ENCODE results near the gene EPN3. TPM values are rescaled to one million over a fixed set of nuclear protein-coding genes. Genes with fewer than 3 reads are reported as not detected.

The EPN3 gene
- 10 to 100 TPM; 18.3 to 79.8 TPM for total RNA-seq

DNA sequence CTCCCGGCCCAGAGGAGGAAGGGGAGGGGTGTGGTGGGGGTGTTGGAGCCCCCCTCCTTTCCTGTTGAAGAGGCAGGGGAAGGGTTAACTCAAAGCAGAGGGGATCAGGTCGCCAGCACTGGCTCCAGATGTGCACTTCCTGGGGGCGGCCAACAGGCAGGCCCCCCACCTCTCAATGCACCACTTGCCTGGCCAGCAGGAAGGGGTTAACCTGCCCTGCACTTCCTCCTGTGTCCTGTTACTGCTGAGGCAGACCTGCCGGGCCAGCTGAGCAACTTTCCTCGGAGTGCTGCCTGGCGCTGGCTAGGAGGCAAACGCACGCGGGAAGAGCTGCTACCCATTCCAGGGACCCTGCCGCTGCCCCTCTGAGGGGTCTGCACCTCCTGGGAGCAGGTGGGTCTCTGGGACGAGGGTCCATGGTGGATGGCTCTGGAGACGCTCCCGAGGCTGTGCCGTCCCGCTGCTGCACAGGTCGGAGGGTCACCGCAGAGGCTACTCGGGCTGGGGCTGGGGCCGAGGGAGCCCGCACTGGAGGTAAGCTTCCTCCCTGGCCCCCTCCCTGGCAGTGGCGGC is at the start of gene EPN3:
Gene EPN3 (plus strand): TSS at position 284 of the 573 bp plus-strand sequence. CDS start 3,822 bp downstream, outside the sequence.
- H3K36me3 ChIP-seq, result no peaks in the 10 kb centered on the region
- H3K9ac ChIP-seq (ENCODE audit: low read depth in 2 of 2, low read length in 2 of 2), result peak within 1 kb of the TSS; percentile 71 to 91
- intact Hi-C loops (cut with DNase I), result no loop called here
- no peaks in the 10 kb centered on the region for H3K4me1 ChIP-seq
- H3K27me3 ChIP-seq, result peaks cover 7% of the 10 kb centered on the region
- no peak for TF ChIP-seq CTCF (IDR thresholded peaks at IDR 0.05)
- H3K27ac ChIP-seq, result peak within 1 kb of the TSS; percentile 87
- DNase-seq, result peak; percentile 87
- peak within 1 kb of the TSS; percentile 44 for H3K4me3 ChIP-seq
- no peaks in the 10 kb centered on the region for H3K9me3 ChIP-seq

DNA sequence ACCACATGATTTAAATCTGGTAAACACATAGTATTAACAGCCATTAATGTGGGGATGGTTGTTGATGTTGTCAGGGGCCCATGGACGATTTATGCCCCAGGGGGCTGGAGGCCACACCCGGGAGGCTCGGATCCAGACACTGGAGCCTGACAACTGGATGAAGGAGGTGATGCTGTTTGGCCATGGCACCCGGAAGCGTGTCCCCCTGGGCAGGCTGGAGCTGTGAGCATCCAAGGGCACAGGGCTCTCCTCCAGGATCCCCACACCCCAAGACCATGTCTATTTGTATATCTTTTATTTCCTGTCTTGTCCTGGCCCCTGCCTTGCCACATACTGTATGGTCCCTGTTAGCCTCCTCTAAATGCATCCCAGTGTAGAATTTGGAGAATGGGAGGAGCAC is 49.3 kb upstream of the EPN3 start:
- no peak overlapping the region for H3K9ac ChIP-seq (ENCODE audit: low read depth in 2 of 2, low read length in 2 of 2)
- H3K36me3 ChIP-seq, result no peaks in the 10 kb centered on the region
- H3K4me3 ChIP-seq, result no peak overlapping the region
- no peak overlapping the region for H3K27ac ChIP-seq
- no peak for DNase-seq
- H3K27me3 ChIP-seq, result no peaks in the 10 kb centered on the region
- H3K9me3 ChIP-seq, result no peaks in the 10 kb centered on the region
- intact Hi-C loops (cut with DNase I), result loop anchor here (5.0 to 10.0 kb wide), 2 partner anchors 54 to 142 kb away; no protein-coding TSS in a partner anchor
- no peak for TF ChIP-seq CTCF (IDR thresholded peaks at IDR 0.05)
- H3K4me1 ChIP-seq, result peaks cover 7% of the 10 kb centered on the region

DNA sequence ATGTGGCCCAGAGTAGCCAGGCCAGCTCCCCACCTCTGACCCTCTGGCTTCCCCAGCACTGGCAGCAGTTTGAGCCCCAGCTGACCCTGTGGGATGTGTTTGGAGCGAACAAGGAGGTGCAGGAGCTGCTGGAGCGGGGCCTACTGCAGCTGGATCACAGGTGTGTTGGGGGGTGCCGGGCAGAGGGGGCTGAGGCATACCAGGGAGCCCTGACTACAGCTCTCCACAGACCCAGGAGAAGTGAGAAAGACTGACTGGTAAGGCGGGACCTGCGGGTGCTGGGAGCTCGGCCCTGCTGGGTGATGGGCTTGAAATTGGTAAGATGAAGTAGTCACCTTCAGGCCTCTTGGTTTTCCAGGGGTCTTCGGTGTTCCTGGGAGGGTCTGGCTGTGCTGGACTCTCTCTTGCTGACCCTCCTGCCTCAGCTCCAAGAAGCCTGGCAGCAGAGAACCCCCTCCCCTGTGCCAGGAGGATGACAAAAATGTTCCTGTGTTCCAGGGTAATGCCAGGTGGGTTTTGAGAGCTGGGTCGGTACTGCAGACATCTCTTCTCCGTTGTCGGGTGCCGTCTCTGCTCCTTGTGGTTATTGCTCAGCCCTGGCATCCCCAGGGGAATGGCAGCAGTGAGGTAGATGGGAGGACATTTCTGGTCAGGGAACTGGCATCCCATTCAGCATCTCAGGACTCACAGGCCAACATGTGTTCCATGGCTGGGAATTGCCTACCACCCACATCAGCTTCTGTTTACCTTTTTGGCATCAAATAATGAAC is 48.0 kb upstream of the EPN3 start:
- Histone ChIP-seq H3K27ac (no peak overlapping the region), H3K4me1 (peaks cover 6% of the 10 kb centered on the region), H3K36me3 (no peaks in the 10 kb centered on the region), H3K9ac (ENCODE audit: low read depth in 2 of 2, low read length in 2 of 2) (no peak overlapping the region), H3K27me3 (no peaks in the 10 kb centered on the region), H3K4me3 (no peak overlapping the region), H3K9me3 (no peaks in the 10 kb centered on the region)
- no peak for TF ChIP-seq CTCF (IDR thresholded peaks at IDR 0.05)
- DNase-seq, result no peak
- intact Hi-C loops (cut with DNase I), result loop anchor here (5.0 to 10.0 kb wide), 3 partner anchors 53 to 213 kb away; no protein-coding TSS in a partner anchor

DNA sequence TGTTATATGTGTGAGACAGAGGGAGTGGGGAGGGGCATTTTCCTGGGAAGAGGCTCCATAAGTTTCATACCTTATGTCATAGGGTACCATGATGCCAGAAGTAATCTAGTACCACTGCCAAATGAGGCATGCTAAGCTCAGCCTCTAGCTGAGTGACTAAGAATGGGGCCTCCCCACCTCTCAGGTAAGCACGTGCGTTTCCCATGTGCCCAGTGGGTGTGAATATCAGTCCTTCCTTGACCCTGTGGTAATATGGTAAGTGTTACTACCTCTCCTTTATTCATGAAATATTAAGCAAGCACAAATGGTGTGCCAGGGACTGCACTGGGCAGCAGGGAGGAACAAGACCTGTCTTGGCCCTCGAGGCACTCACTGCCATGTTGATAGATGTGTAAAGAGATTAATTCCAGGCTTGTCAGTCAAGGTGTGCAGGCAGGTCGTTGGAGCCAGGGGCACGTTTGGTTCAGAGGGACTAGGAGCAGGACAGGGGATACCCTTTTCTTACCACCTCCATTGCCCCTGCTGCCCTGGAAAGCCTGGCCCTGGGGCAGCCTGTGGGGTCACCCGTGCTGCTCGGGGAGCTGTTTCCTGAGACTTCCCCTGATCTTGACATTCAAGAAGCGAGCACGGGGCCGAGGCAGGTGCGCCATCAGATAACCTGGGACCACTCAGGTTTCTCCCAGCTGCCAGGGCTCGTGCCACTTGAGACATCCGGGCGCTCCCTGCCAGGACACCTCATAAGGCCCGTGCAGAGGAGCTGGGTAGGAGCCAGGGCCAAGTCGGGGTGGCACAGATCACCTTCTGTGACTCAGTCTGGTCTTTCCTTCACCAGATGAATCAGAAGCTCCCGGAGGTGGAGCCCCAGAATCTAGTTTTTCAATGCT is 45.1 kb upstream of the EPN3 start:
- no peak overlapping the region for H3K27ac ChIP-seq
- no peak overlapping the region for H3K9ac ChIP-seq (ENCODE audit: low read depth in 2 of 2, low read length in 2 of 2)
- H3K4me3 ChIP-seq, result no peak overlapping the region
- no peak for DNase-seq
- no peaks in the 10 kb centered on the region for H3K36me3 ChIP-seq
- H3K4me1 ChIP-seq, result no peaks in the 10 kb centered on the region
- H3K27me3 ChIP-seq, result no peaks in the 10 kb centered on the region
- intact Hi-C loops (cut with DNase I), result loop anchor here (5.0 to 10.0 kb wide), 2 partner anchors 137 to 210 kb away; no protein-coding TSS in a partner anchor
- TF ChIP-seq CTCF (IDR thresholded peaks at IDR 0.05), result no peak
- no peaks in the 10 kb centered on the region for H3K9me3 ChIP-seq

DNA sequence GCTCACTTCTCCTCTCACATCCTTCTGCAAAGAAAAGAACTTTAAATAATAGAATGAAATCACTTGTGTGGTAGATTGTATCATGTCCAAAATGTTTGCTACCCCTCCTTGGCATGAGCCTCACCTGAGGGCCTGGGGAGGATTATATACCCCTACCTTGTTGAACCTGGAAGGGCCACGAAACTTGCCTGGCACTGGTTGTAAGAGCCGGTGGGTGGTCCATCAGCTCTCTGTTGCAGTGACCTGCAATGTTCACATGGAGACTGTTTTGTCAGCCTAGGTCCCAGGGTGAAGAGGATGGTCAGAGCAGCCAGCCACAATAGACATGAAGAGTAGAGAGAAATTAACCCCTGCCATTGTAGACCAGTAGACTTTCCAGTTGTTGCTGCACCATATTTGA is 43.7 kb upstream of the EPN3 start:
- no peak for TF ChIP-seq CTCF (IDR thresholded peaks at IDR 0.05)
- intact Hi-C loops (cut with DNase I), result loop anchor here (5.0 to 10.0 kb wide), 2 partner anchors 136 to 208 kb away; no protein-coding TSS in a partner anchor
- Histone ChIP-seq H3K27me3 (no peaks in the 10 kb centered on the region), H3K9ac (ENCODE audit: low read depth in 2 of 2, low read length in 2 of 2) (no peak overlapping the region), H3K27ac (no peak overlapping the region), H3K4me3 (no peak overlapping the region), H3K9me3 (no peaks in the 10 kb centered on the region), H3K36me3 (no peaks in the 10 kb centered on the region), H3K4me1 (no peaks in the 10 kb centered on the region)
- no peak for DNase-seq
